GM19238 (cell line): ENCODE measurements around the gene ADD3.
A peak's percentile ranks its signal among the peaks of the same experiment; 100 is the strongest.

Experiments used
- DNase-seq: peaks from one replicate; pipeline ENCODE4 v3.0.0; 2011; ENCODE audit warnings: low spot score; ENCODE audit not compliant: insufficient read length

Gene ADD3

DNA sequence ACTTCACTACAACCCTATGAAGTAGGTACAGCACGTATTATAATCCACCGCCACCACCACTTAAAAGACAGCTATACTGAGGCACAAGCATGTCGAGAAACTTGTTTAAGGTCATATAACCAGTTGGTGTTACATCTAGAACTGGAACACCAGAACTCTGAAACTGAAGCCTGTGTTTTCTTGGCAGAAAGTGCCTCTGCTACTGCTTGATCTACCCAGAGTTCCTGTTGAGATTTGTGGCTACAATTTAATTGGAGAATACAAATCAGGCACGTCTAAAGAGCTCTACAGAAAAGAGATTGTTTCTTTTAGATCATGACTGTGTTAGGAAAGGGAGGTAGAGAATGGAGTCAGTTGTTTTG, 4.3 kb upstream of the ADD3 start:
- no peak for DNase-seq

GRCh38 chr10:110005719-110006118, 2.1 kb upstream of the ADD3 start:
- DNase-seq: no peak

DNA sequence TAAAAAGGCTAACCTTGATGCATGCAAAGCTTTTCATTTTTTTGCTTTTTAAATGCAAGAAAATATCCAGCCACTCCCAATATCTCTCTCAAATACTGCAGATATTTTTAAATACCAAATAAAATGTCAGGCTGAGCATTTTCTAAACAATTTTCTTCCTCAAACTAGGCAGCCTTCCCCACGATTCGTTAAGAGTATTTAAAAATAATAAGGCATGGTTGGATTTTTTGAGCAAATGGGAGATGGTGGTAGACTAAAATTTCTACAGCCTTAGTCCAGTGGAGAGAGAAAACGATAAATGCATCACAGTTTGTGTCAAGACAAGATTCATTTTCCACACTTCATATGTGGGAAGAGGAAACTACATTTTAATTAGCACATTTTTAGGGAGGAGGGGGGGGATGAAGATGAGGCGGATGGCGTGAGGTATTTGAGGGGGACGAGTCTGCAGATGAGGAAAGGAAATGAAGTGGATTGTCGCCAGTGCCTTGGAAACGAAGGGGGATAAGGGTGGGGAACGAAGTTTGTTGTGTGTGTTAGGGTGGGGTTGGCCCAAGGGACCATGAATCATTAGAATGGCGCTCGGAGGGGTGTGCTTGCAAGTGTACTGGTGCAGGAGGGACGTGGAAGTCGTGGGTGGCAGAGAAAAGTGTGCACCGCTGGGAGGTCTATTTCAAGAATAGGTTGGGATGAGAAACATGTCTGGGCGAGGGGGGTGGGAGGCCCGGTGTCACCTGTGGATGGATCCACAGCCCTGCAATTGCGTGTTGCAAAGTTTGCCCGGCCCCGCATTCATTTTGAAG, 1.2 kb upstream of the ADD3 start:
- no peak for DNase-seq

DNA sequence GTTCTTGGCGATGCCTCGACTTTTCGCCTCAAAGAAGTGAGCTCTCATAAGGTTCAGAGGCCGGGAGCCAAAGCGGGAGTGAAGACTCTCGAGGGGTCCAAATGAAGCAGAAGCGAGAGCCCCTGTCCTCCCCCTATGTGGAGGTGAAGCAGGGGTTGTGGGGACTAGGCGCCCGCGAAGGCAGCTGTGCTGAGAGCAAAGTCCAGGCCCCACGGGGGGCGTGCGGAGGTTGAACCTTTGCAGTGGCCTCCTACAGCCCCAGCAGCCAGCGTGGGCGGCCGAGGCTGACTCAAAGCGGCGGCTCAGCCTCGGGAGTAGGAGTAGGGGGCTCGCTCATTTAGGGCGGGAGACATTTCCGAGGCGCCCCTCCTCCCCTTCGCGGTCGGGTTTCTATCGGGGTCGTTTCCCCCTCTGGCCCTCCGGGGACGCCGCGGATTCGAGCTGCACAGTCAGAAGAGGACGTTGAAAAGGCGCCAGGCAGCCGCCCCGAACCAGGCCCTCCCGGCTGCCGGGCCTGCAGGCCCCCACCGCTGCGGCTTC, 553 bp upstream of the ADD3 start:
- no peak for DNase-seq

GRCh38 chr10:110008518-110009339, 945 bp downstream of the ADD3 start:
- no peak for DNase-seq

GRCh38 chr10:110009736-110010475, 2.1 kb downstream of the ADD3 start:
- DNase-seq: peak; percentile 11

DNA sequence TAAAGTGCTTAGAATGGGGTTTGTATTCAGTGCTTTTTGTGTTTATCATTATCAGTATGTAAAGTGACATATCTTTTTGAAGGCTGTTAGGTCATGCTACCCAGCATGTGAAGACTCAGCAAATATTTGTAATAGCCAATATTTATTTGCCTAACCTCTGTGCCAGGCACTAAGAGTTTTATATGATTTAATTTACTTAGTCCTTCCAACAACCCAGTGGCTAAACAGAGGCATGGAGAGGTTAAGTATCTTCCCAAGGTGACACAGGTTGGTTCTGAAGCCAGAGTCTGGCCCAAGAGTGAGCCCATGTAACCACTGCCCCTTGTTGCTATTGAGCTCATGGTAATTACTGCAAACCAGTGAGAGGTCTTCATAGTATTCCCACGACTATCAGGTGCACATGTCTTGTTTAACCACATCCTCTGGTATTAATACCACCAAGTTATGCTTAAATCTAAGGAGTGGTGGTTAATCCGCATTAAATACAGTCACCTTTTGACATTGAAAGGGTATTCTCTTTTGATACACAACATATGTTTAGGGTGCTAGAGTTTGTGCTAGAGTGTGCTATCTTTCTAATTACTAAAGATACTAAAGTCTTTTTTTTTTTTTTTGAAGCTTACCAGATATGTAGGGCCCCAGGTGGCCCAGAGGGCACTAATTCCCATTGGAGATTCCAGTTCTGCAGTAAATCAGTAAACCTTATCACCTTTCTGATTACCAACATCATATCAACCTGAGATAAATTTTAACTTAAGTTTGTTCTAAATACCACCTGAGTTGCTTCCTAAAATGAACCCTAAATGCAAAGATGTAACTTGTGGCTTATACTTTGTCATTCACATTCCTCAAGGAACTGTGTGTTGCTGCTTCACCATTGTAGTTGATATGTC, 2.9 kb downstream of the ADD3 start:
- no peak for DNase-seq

GRCh38 chr10:110011681-110012080, 3.9 kb downstream of the ADD3 start:
- no peak for DNase-seq

GRCh38 chr10:110013630-110014293, 6.0 kb downstream of the ADD3 start:
- no peak for DNase-seq

DNA sequence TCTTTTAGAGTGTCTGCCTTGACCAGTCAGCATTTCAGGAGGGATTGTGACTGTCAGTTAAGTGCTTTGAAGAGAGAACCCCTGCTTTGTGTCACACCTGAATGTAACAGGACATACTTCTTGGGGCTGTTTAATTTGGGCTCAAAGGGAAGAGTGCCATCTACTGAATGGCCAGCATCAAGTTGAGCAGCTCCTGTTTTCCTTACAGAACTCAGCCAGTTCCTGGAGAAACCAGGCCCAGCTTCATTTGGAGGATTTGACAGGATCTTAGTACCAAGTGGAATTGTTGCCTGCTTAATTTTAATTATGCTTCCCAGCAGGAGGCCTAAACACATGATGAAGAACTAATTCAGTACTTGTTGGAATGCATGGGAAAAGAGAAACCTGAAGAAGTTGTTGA, 8.3 kb downstream of the ADD3 start:
- DNase-seq: no peak

- DNase-seq: no peak
These were observed 9.3 kb downstream of the ADD3 start for GRCh38 chr10:110017052-110017451.

DNA sequence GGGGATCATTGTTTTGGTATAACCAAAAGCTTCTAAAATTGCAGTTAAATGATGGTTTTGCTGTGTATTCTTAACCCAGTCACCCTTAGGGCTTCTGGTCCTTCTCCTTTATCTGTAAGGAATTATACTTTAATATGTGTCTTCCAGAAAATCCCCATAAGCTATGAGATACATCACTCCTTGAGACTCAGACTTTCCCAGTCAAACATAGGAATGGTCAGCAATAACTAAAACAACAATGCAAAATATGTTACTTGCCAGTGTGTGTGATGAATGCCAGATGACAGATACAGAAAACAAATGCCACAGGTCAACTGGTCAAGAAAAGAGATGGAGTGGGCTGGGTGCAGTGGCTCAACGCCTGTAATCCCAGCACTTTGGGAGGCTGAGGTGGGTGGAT, 10.1 kb downstream of the ADD3 start:
- no peak for DNase-seq

- DNase-seq: no peak
These were observed 12.5 kb downstream of the ADD3 start for GRCh38 chr10:110020265-110020664.

DNA sequence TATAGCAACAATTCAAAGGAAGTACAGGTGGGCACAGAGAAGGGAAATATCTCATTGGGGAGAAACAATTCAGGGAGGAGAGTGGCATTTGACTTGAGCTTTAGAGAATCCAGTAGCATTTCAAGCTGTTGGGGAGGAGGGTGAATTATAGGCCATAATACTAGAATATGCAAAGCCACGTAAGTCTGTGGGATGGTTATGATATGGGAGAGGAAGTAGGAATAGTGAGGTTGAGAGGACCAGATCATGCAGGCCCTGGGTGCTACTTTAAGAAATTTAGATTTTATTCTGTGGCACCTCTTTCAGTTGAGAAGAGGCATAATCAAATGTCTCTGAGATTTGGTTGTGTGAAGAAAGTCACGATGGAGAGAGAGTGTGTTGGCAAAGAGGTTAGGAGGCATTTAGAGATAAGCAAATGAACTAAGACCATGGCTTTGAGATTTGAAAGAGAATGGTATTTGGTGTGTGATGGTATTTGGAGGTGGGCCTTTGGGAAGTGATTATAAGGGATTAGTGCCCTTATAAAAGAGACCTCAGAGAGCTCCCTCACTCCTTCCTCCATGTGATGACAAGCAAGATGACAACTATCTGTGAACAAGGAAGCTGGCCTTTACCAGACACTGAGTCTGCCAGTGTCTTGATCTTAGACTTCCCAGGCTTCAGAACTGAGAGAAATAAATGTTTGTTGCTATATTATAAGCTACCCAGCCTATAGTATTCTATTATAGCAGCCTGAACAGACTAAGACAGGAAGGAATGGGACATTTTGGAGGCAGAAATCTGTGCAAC, 15.1 kb downstream of the ADD3 start:
- DNase-seq: no peak

- DNase-seq: no peak
These were observed 16.1 kb downstream of the ADD3 start for GRCh38 chr10:110023785-110024465.

DNA sequence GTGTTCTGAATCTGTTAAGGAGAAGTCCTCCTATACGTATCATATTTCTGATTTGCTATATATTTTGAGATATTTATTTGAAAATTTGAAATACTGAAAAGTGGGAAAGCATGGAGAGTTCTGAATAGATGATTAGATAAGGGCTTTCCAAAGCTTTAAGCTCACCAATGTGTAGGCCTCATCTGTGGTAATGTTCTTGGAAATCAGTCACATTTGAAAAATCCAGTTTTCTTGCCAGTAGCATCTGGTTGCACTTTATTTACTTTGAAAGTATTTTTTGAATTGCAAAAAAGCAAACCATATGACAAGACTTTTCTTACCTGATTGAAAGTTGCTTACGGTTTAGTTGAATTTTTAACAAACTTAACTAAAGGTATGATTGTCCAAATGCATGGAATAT, 21.7 kb downstream of the ADD3 start:
- no peak for DNase-seq

DNA sequence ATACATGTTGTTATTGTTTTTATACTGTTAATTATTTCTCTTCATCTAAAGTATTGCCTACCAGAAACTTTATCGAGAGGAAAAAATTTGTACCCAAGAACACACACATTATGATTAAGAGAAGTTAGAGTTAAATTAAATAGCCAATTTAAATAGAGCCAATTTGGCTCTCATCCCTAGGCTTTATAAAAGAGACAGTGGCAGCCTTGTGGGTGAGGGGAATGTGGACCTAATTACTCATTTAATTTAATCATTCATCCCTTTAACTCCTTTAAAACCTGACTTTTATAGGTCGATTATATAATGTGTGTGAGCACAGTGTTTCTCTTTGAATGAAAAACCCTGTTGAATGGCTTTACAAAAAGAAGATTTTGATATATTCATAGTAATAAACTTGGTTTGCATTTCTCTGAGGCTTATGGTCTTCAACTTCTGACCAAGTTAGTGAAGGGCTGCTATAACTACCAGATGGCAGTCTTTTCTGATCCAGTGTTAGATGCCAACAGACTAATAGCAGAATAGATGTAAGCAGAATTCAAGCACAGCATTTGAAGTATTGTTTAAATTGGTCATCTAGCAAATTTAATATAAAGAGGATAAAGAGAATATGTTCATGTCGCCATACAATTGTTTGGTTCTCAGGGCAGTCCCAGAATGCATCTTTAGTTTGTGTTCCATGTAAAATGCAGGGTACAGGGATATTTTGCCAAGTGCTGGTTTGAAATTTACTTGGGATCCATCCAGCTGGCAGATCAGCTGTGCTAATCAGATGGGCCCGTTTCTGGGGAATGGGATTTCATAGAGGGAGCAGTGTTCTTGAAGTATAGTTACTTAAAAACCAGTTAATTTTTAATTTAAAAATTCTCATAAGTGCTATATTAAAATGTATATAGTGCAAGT, 25.3 kb downstream of the ADD3 start:
- DNase-seq: no peak

GRCh38 chr10:110033701-110034235, 26.0 kb downstream of the ADD3 start:
- DNase-seq: no peak
